ENCODE measurements around the gene CTLA4. TPM values are rescaled to one million over a fixed set of nuclear protein-coding genes. Genes with fewer than 3 reads are reported as not detected.
A peak's percentile ranks its signal among the peaks of the same experiment; 100 is the strongest.

Gene CTLA4
- total and polyA plus RNA-seq, 7 experiments from 2014 or later: 1.9 to 36.7 (median 10.7) TPM

GRCh38 chr2:203905656-203906055 lies 38.1 kb downstream of the CTLA4 start:
- Mint-ChIP-seq H3K36me3 (peaks cover 3 to 34% (median 10%) of the 10 kb centered on the region in 5 donors), H3K9me3 (peaks cover 3 to 36% (median 14%) of the 10 kb centered on the region in 11 donors), H3K27me3 (no peaks in the 10 kb centered on the region), H3K4me3 (no peak overlapping the region), H3K27ac (peak overlapping the region in 1 of 9 donors; percentile 3), H3K4me1 (peaks cover 4 to 17% (median 8%) of the 10 kb centered on the region in 7 donors)
- H3K36me3 ChIP-seq (ENCODE audit: control insufficient read depth in 2 of 3, insufficient read depth in 3 of 3, low read length in 3 of 3): no peaks in the 10 kb centered on the region
- H3K4me3 ChIP-seq (ENCODE audit: low read length): no peak overlapping the region
- POLR2A ChIA-PET: interaction anchor here (0.7 to 0.9 kb wide), 2 partner anchors 165 to 275 kb away, joined by 3 read pairs; no protein-coding TSS in a partner anchor
- H3K27me3 ChIP-seq (ENCODE audit: control insufficient read depth in 2 of 2, insufficient read depth in 2 of 2, low read length in 2 of 2): no peaks in the 10 kb centered on the region
- intact Hi-C loops (cut with micrococcal nuclease): loop anchor here (5.0 to 10.0 kb wide), 3 partner anchors 681 to 1333 kb away; no protein-coding TSS in a partner anchor
- CTCF ChIA-PET: interaction anchor here (0.5 to 0.9 kb wide), 3 partner anchors 90 to 393 kb away, joined by 3 to 4 read pairs (median 3); no protein-coding TSS in a partner anchor
- peaks cover 0 to 7% of the 10 kb centered on the region in 2 donors for H3K4me1 ChIP-seq (ENCODE audit: control insufficient read depth in 2 of 2, insufficient read depth in 2 of 2, low read length in 2 of 2)
- no peak for DNase-seq
- peaks cover 0 to 9% (median 8%) of the 10 kb centered on the region in 3 experiments for H3K9me3 ChIP-seq (ENCODE audit: control insufficient read depth in 2 of 3, low read length in 3 of 3)
- no peak for ATAC-seq
- no peak overlapping the region for H3K27ac ChIP-seq (ENCODE audit: low read depth, low read length)

- Histone ChIP-seq H3K27ac (ENCODE audit: low read depth, low read length) (no peak overlapping the region), H3K4me1 (ENCODE audit: control insufficient read depth in 2 of 2, insufficient read depth in 2 of 2, low read length in 2 of 2) (peaks cover 0 to 7% of the 10 kb centered on the region in 2 donors), H3K9me3 (ENCODE audit: control insufficient read depth in 2 of 3, low read length in 3 of 3) (no peaks in the 10 kb centered on the region), H3K4me3 (ENCODE audit: low read length) (no peak overlapping the region), H3K27me3 (ENCODE audit: control insufficient read depth in 2 of 2, insufficient read depth in 2 of 2, low read length in 2 of 2) (no peaks in the 10 kb centered on the region), H3K36me3 (ENCODE audit: control insufficient read depth in 2 of 3, insufficient read depth in 3 of 3, low read length in 3 of 3) (no peaks in the 10 kb centered on the region)
- Mint-ChIP-seq H3K4me3 (no peak overlapping the region), H3K27ac (no peak overlapping the region), H3K9me3 (peaks cover 0 to 11% (median 0%) of the 10 kb centered on the region in 11 donors), H3K4me1 (peaks cover 4 to 17% (median 8%) of the 10 kb centered on the region in 7 donors), H3K27me3 (peaks cover 0 to 2% (median 0%) of the 10 kb centered on the region in 5 donors), H3K36me3 (peaks cover 0 to 17% (median 0%) of the 10 kb centered on the region in 5 donors)
- POLR2A ChIA-PET: no interaction called here
- ATAC-seq: peak; percentile 58
- intact Hi-C loops (cut with micrococcal nuclease): loop anchor here (2.0 to 10.0 kb wide), 4 partner anchors 51 to 1336 kb away; no protein-coding TSS in a partner anchor
- no peak for DNase-seq
- CTCF ChIA-PET: interaction anchor here (2.1 to 3.0 kb wide), 3 partner anchors 8 to 50 kb away, joined by 7 to 18 read pairs (median 14); partner anchors contain the start of gene CTLA4
Measured at GRCh38 chr2:203908066-203908796, 40.7 kb downstream of the CTLA4 start.

GRCh38 chr2:203908797-203909185 lies 41.2 kb downstream of the CTLA4 start:
- Mint-ChIP-seq H3K4me1 (peaks cover 4 to 20% (median 8%) of the 10 kb centered on the region in 7 donors), H3K4me3 (no peak overlapping the region), H3K9me3 (peaks cover 0 to 7% (median 0%) of the 10 kb centered on the region in 11 donors), H3K27ac (peak overlapping the region in 3 of 9 donors; percentile 8 to 70 (median 48)), H3K27me3 (peaks cover 0 to 4% (median 0%) of the 10 kb centered on the region in 5 donors), H3K36me3 (peaks cover 0 to 14% (median 0%) of the 10 kb centered on the region in 5 donors)
- H3K36me3 ChIP-seq (ENCODE audit: control insufficient read depth in 2 of 3, insufficient read depth in 3 of 3, low read length in 3 of 3): no peaks in the 10 kb centered on the region
- CTCF ChIA-PET: interaction anchor here (0.6 to 3.8 kb wide), 17 partner anchors 9 to 576 kb away, joined by 3 to 58 read pairs (median 6); partner anchors contain the start of gene CTLA4
- POLR2A ChIA-PET: interaction anchor here (1.0 to 1.6 kb wide), 3 partner anchors 40 to 49 kb away, joined by 3 to 6 read pairs (median 3); partner anchors contain the start of gene CTLA4
- no peak overlapping the region for H3K4me3 ChIP-seq (ENCODE audit: low read length)
- no peaks in the 10 kb centered on the region for H3K27me3 ChIP-seq (ENCODE audit: control insufficient read depth in 2 of 2, insufficient read depth in 2 of 2, low read length in 2 of 2)
- H3K4me1 ChIP-seq (ENCODE audit: control insufficient read depth in 2 of 2, insufficient read depth in 2 of 2, low read length in 2 of 2): peaks cover 0 to 7% of the 10 kb centered on the region in 2 donors
- DNase-seq: no peak
- intact Hi-C loops (cut with micrococcal nuclease): loop anchor here (1.0 to 10.0 kb wide), 10 partner anchors 39 to 1336 kb away; no protein-coding TSS in a partner anchor
- no peaks in the 10 kb centered on the region for H3K9me3 ChIP-seq (ENCODE audit: control insufficient read depth in 2 of 3, low read length in 3 of 3)
- ATAC-seq: peak; percentile 23
- no peak overlapping the region for H3K27ac ChIP-seq (ENCODE audit: low read depth, low read length)

GRCh38 chr2:203909261-203909967 lies 41.8 kb downstream of the CTLA4 start:
- ChIA-PET CTCF (interaction anchor here (0.6 to 3.8 kb wide), 26 partner anchors 10 to 577 kb away, joined by 3 to 58 read pairs (median 5); partner anchors contain the start of gene CTLA4), POLR2A (interaction anchor here (0.6 to 1.6 kb wide), 10 partner anchors 38 to 923 kb away, joined by 3 to 6 read pairs (median 3); partner anchors contain the start of gene CTLA4)
- DNase-seq (peak in 6 of 9 donors; percentile 42 to 61 (median 53)), ATAC-seq (peak; percentile 82)
- Mint-ChIP-seq H3K27me3 (peaks cover 0 to 10% (median 0%) of the 10 kb centered on the region in 5 donors), H3K4me3 (peak overlapping the region in 8 of 10 donors; percentile 26 to 81 (median 64)), H3K9me3 (peaks cover 0 to 3% (median 0%) of the 10 kb centered on the region in 11 donors), H3K36me3 (peaks cover 0 to 10% (median 0%) of the 10 kb centered on the region in 5 donors), H3K4me1 (peaks cover 4 to 25% (median 8%) of the 10 kb centered on the region in 7 donors), H3K27ac (peak overlapping the region in 6 of 9 donors; percentile 8 to 71 (median 42))
- Histone ChIP-seq H3K36me3 (ENCODE audit: control insufficient read depth in 2 of 3, insufficient read depth in 3 of 3, low read length in 3 of 3) (no peaks in the 10 kb centered on the region), H3K9me3 (ENCODE audit: control insufficient read depth in 2 of 3, low read length in 3 of 3) (no peaks in the 10 kb centered on the region), H3K4me3 (ENCODE audit: low read length) (no peak overlapping the region), H3K27me3 (ENCODE audit: control insufficient read depth in 2 of 2, insufficient read depth in 2 of 2, low read length in 2 of 2) (no peaks in the 10 kb centered on the region), H3K27ac (ENCODE audit: low read depth, low read length) (no peak overlapping the region), H3K4me1 (ENCODE audit: control insufficient read depth in 2 of 2, insufficient read depth in 2 of 2, low read length in 2 of 2) (peaks cover 0 to 7% of the 10 kb centered on the region in 2 donors)
- intact Hi-C loops (cut with micrococcal nuclease): loop anchor here (1.0 to 10.0 kb wide), 10 partner anchors 40 to 1337 kb away; no protein-coding TSS in a partner anchor

GRCh38 chr2:203909974-203910373 lies 42.4 kb downstream of the CTLA4 start:
- ATAC-seq (no peak), DNase-seq (no peak)
- Mint-ChIP-seq H3K9me3 (no peaks in the 10 kb centered on the region), H3K27me3 (peaks cover 0 to 10% (median 0%) of the 10 kb centered on the region in 5 donors), H3K4me3 (peak overlapping the region in 1 of 10 donors; percentile 61), H3K4me1 (peaks cover 7 to 30% (median 11%) of the 10 kb centered on the region in 7 donors), H3K36me3 (peaks cover 0 to 7% (median 0%) of the 10 kb centered on the region in 5 donors), H3K27ac (no peak overlapping the region)
- H3K27me3 ChIP-seq (ENCODE audit: control insufficient read depth in 2 of 2, insufficient read depth in 2 of 2, low read length in 2 of 2): no peaks in the 10 kb centered on the region
- intact Hi-C loops (cut with micrococcal nuclease): loop anchor here (1.0 to 10.0 kb wide), 11 partner anchors 41 to 1338 kb away; no protein-coding TSS in a partner anchor
- H3K27ac ChIP-seq (ENCODE audit: low read depth, low read length): no peak overlapping the region
- no peak overlapping the region for H3K4me3 ChIP-seq (ENCODE audit: low read length)
- peaks cover 0 to 7% of the 10 kb centered on the region in 2 donors for H3K4me1 ChIP-seq (ENCODE audit: control insufficient read depth in 2 of 2, insufficient read depth in 2 of 2, low read length in 2 of 2)
- CTCF ChIA-PET: interaction anchor here (0.6 to 3.8 kb wide), 22 partner anchors 10 to 443 kb away, joined by 3 to 58 read pairs (median 5); partner anchors contain the start of gene CTLA4
- POLR2A ChIA-PET: interaction anchor here (0.6 to 1.6 kb wide), 7 partner anchors 38 to 584 kb away, joined by 3 to 6 read pairs (median 3); partner anchors contain the start of gene CTLA4
- H3K9me3 ChIP-seq (ENCODE audit: control insufficient read depth in 2 of 3, low read length in 3 of 3): no peaks in the 10 kb centered on the region
- H3K36me3 ChIP-seq (ENCODE audit: control insufficient read depth in 2 of 3, insufficient read depth in 3 of 3, low read length in 3 of 3): no peaks in the 10 kb centered on the region
